Myometrial cell (primary cell): Measurements from ENCODE around the gene ERICH4. TPM values are rescaled to one million over a fixed set of nuclear protein-coding genes. Genes with fewer than 3 reads are reported as not detected.

Experiments
- total RNA-seq: library from RNA; depleted of rRNA; stranded (reverse); fragments of >200 nt; gene quantifications from 2 replicates; pipeline ENCODE4 v1.2.3, GENCODE V29; 2015

The ERICH4 gene, protein sequence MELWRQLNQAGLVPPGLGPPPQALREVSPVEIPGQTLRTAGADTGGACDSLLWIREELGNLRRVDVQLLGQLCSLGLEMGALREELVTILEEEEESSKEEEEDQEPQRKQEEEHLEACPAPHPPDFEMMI
- total RNA-seq, result not detected in 2 replicates

DNA sequence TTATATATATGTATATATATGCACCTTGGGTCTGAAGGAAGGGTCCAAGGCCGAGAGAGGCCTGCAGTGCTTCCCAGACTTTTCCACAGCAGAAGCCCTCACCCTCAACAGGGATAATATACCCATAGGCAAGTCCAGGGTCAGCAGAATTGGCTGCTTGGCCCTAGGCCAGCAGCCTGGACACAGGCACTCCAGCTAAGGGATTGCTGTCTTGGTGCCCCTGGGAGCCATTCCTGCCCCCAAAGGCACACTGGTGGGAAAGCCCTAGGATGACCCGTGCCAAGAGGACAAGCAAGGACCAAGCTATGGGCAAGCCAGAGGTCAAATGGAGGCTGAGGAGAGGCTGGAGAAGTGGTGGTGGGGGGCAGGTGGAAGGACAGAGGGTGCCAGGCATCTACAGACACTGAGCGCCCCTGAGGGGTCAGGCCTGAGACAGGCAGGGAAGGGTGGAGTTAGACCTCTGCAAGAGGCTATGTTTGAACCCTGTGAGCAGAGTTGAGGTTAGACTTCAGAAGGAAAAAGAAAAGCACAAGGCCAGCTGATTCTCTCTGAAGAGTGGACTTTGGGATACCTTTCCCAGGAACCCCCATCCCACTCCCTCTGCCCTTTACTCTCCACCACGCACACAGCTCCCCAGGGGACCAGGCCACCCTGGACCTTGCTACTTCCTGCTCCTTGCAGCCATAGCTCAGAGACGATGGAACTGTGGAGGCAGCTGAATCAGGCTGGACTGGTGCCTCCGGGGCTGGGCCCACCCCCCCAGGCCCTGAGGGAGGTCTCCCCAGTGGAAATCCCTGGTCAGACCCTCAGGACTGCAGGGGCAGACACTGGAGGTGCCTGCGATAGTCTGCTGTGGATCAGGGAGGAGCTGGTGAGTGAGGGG is at the start of gene ERICH4:
TSS of gene ERICH4 (plus strand) at position 684 of the 883 bp plus-strand sequence. CDS start at position 698, 14 bp downstream.

DNA sequence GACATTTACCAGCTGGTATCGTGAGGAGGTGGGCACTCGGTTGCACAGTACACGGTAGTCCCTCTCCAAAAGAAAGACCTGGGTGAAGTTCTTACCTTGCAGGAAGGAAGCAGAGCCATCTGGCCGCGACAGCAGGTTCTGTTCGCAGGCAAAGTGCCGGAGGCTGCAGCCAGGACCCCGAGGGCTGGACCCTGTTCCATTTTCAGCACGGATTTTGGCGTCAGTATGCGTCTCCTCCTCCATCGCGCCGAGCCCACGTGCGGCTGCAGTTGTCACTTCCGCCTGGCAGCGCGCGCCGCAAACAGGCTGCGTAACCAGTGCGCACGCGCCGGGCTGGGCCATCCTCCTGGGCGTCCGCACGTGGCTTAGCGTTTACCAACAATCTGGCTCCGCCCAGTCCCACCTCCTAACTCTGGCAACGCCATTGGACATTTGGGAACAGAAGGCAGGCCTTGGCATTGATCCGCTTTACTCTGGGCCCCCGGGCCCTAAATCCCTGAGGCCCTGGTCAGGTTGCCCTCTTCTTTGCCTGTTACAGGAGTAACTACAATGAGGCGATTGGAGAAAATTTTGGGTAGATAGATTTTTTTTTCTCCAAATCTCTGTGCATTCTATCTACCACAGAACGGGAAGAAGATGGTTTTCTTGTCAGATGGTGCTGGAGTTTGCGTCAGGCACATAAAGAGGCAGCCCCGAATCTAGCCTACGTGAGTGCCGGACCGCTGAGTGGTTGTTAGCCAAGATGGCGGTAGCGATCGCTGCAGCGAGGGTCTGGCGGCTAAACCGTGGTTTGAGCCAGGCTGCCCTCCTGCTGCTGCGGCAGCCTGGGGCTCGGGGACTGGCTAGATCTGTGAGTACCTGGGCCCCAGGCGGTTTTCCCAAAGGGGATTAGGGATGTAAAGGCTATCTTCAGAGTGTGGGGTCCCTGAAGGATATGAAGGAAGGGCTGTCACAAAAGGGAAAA is 45.6 kb upstream of the ERICH4 start, which contains the start of the genes BCKDHA and EXOSC5:
TSS of gene BCKDHA (plus strand) at position 733 of the 964 bp plus-strand sequence. CDS start at position 743, 10 bp downstream.
TSS of gene EXOSC5 (minus strand) at position 274 of the 964 bp plus-strand sequence. CDS start at position 243, 31 bp downstream.

GRCh38 chr19:41426952-41427646 is 15.9 kb upstream of the ERICH4 start, which contains the start of gene B3GNT8:
TSS of gene B3GNT8 (minus strand) at chr19:41427374. CDS start at chr19:41426778, 596 bp downstream.

GRCh38 chr19:41439441-41440222 is 3.3 kb upstream of the ERICH4 start, which contains the start of gene DMAC2:
TSS of gene DMAC2 (minus strand) at chr19:41439912. CDS start at chr19:41439899, 13 bp downstream.

Other genes starting within 250 kb of the ERICH4 start
- under 0.01 and 1.2 TPM in 2 replicates for gene CYP2S1, start 249.9 kb upstream of the ERICH4 start, total RNA-seq
- 142 and 144 TPM in 2 replicates for gene AXL, start 223.9 kb upstream of the ERICH4 start, total RNA-seq
- gene HNRNPUL1, start 178.8 kb upstream of the ERICH4 start, total RNA-seq, result 126 and 129 TPM in 2 replicates
- gene CCDC97, start 133.0 kb upstream of the ERICH4 start, total RNA-seq, result 8.4 and 8.7 TPM in 2 replicates
- gene TGFB1, start 89.2 kb upstream of the ERICH4 start, total RNA-seq, result 14.4 and 19.6 TPM in 2 replicates
- gene B9D2, start 79.0 kb upstream of the ERICH4 start, total RNA-seq, result 8.9 and 13.1 TPM in 2 replicates
- gene TMEM91, start 66.6 kb upstream of the ERICH4 start, total RNA-seq, result 11.2 and 12.8 TPM in 2 replicates
- gene EXOSC5, start 45.8 kb upstream of the ERICH4 start, total RNA-seq, result 27.8 and 40.4 TPM in 2 replicates
- gene BCKDHA, start 45.3 kb upstream of the ERICH4 start, total RNA-seq, result 40.6 and 41.6 TPM in 2 replicates
- 2.5 and 5.5 TPM in 2 replicates for gene B3GNT8, start 15.8 kb upstream of the ERICH4 start, total RNA-seq
- gene DMAC2, start 3.2 kb upstream of the ERICH4 start, total RNA-seq, result 51.6 and 56.0 TPM in 2 replicates
- gene CEACAM21, start 133.0 kb downstream of the ERICH4 start, total RNA-seq, result not detected in 2 replicates
- not detected in 2 replicates for gene CEACAM4, start 183.9 kb downstream of the ERICH4 start, total RNA-seq
- not detected in 2 replicates for gene CEACAM7, start 245.1 kb downstream of the ERICH4 start, total RNA-seq